WTC11 (cell line): Measurements from ENCODE around the gene UBE2H. TPM values are rescaled to one million over a fixed set of nuclear protein-coding genes. Genes with fewer than 3 reads are reported as not detected.
A peak's percentile ranks its signal among the peaks of the same experiment; 100 is the strongest.

Experiments used
- ATAC-seq: fragments of 200-7000 bp; cut with Tn5 transposase; 2 replicates; pipeline ENCODE4 v1.10.0; 2021; ENCODE audit warnings: mild to moderate bottlenecking, moderate library complexity
- CTCF ChIA-PET: fragments of 300-600 bp; sonication (Branson Sonifier 250); formaldehyde crosslinking; loops from one replicate; lab custom pipeline; 2021; ENCODE audit warnings: antibody characterized with exemption; lab: Charles Lee
- POLR2A ChIA-PET: fragments of 350-600 bp; sonication (Branson Sonifier 250); formaldehyde crosslinking; loops from one replicate; lab custom pipeline; 2021; ENCODE audit warnings: antibody characterized with exemption; lab: Charles Lee
- DNase-seq: peaks from one replicate; pipeline ENCODE4 v3.0.0; 2021; ENCODE audit warnings: low spot score
- H3K27ac Mint-ChIP-seq: 2 replicates; pipeline ENCODE4 v1.8.0; 2021; ENCODE audit warnings: mixed read lengths
- H3K27me3 Mint-ChIP-seq: 2 replicates; pipeline ENCODE4 v1.8.0; 2021; ENCODE audit warnings: low read depth, mild to moderate bottlenecking, moderate library complexity, mixed read lengths
- H3K36me3 Mint-ChIP-seq: 2 replicates; pipeline ENCODE4 v1.8.0; 2021; ENCODE audit warnings: mixed read lengths
- H3K4me1 Mint-ChIP-seq: 2 replicates; pipeline ENCODE4 v1.8.0; 2022; ENCODE audit warnings: mixed read lengths
- H3K4me3 Mint-ChIP-seq: 2 replicates; pipeline ENCODE4 v1.8.0; 2021; ENCODE audit warnings: mild to moderate bottlenecking, moderate library complexity, mixed read lengths
- H3K9me3 Mint-ChIP-seq: 2 replicates; pipeline ENCODE4 v1.8.0; 2021; ENCODE audit warnings: mixed read lengths
- ETV6 ChIP-seq: sonication (generic); formaldehyde crosslinking; IDR thresholded peaks from 2 replicates; pipeline ENCODE4 v1.8.1; 2022; ENCODE audit warnings: mild to moderate bottlenecking, missing genetic modification reagents
- FOXK1 ChIP-seq: sonication (generic); formaldehyde crosslinking; IDR thresholded peaks from 2 replicates; pipeline ENCODE4 v1.8.0; 2022; ENCODE audit warnings: mild to moderate bottlenecking, moderate library complexity, missing genetic modification reagents
- FOXP4 ChIP-seq: sonication (generic); formaldehyde crosslinking; IDR thresholded peaks from 2 replicates; pipeline ENCODE4 v1.8.0; 2022; ENCODE audit warnings: mild to moderate bottlenecking, missing genetic modification reagents
- IRF1 ChIP-seq: sonication (generic); formaldehyde crosslinking; IDR thresholded peaks from 2 replicates; pipeline ENCODE4 v1.8.0; 2023; ENCODE audit warnings: missing genetic modification reagents
- NFATC4 ChIP-seq: fragments of 250-450 bp; sonication (Bioruptor Pico); IDR thresholded peaks from 2 replicates; pipeline ENCODE4 v1.9.0; 2021; ENCODE audit warnings: mild to moderate bottlenecking
- NR2C2 ChIP-seq: sonication (generic); formaldehyde crosslinking; IDR thresholded peaks from 2 replicates; pipeline ENCODE4 v1.8.0; 2022; ENCODE audit warnings: mild to moderate bottlenecking, missing genetic modification reagents
- OVOL2 ChIP-seq: fragments of 250-450 bp; sonication (Bioruptor Pico); IDR thresholded peaks from 2 replicates; pipeline ENCODE4 v1.9.0; 2021; ENCODE audit warnings: mild to moderate bottlenecking, borderline replicate concordance
- PRRX2 ChIP-seq: fragments of 250-450 bp; sonication (Bioruptor Pico); IDR thresholded peaks from 2 replicates; pipeline ENCODE4 v1.8.0; 2021; ENCODE audit warnings: mild to moderate bottlenecking
- TEAD1 ChIP-seq: sonication (generic); formaldehyde crosslinking; IDR thresholded peaks from 2 replicates; pipeline ENCODE4 v1.8.0; 2022; ENCODE audit warnings: mild to moderate bottlenecking, missing genetic modification reagents
- ZBTB21 ChIP-seq: sonication (generic); formaldehyde crosslinking; IDR thresholded peaks from 2 replicates; pipeline ENCODE4 v1.8.1; 2023; ENCODE audit warnings: mild to moderate bottlenecking, missing genetic modification reagents, borderline replicate concordance
- total RNA-seq: library from RNA; stranded (reverse); gene quantifications from 3 replicates; pipeline ENCODE4 v1.2.3, GENCODE V29; 2021
- TF ChIP-seq, protein P1 (sequence below): sonication (generic); formaldehyde crosslinking; conservative IDR thresholded peaks from 2 replicates; pipeline ENCODE4 v1.8.1; 2023; ENCODE audit warnings: mild to moderate bottlenecking, low read depth, missing genetic modification reagents, moderate library complexity
- TF ChIP-seq, protein P2 (sequence below): fragments of 250-450 bp; sonication (Bioruptor Pico); IDR thresholded peaks from 2 replicates; pipeline ENCODE4 v1.8.0; 2021; ENCODE audit warnings: mild to moderate bottlenecking
- TF ChIP-seq, protein P3 (sequence below): sonication (generic); formaldehyde crosslinking; IDR thresholded peaks from 2 replicates; pipeline ENCODE4 v1.8.1; 2022; ENCODE audit warnings: low read depth, mild to moderate bottlenecking, moderate library complexity, missing genetic modification reagents, borderline replicate concordance
- TF ChIP-seq, protein P4 (sequence below): sonication (generic); formaldehyde crosslinking; IDR thresholded peaks from 2 replicates; pipeline ENCODE4 v1.8.1; 2023; ENCODE audit warnings: mild to moderate bottlenecking, missing genetic modification reagents, moderate library complexity
- TF ChIP-seq, protein P5 (sequence below): fragments of 250-450 bp; sonication (Bioruptor Pico); IDR thresholded peaks from 2 replicates; pipeline ENCODE4 v1.9.0; 2021; ENCODE audit warnings: mild to moderate bottlenecking, borderline replicate concordance
- TF ChIP-seq, protein P6 (sequence below): sonication (generic); formaldehyde crosslinking; IDR thresholded peaks from 2 replicates; pipeline ENCODE4 v1.8.0; 2023; ENCODE audit warnings: missing genetic modification reagents, mild to moderate bottlenecking, borderline replicate concordance
- TF ChIP-seq, protein P7 (sequence below): fragments of 250-450 bp; sonication (Bioruptor Pico); IDR thresholded peaks from 2 replicates; pipeline ENCODE4 v1.9.0; 2021; ENCODE audit warnings: mild to moderate bottlenecking

UBE2H gene
- total RNA-seq, 1 experiment from 2014 or later, result 55.0 TPM

DNA sequence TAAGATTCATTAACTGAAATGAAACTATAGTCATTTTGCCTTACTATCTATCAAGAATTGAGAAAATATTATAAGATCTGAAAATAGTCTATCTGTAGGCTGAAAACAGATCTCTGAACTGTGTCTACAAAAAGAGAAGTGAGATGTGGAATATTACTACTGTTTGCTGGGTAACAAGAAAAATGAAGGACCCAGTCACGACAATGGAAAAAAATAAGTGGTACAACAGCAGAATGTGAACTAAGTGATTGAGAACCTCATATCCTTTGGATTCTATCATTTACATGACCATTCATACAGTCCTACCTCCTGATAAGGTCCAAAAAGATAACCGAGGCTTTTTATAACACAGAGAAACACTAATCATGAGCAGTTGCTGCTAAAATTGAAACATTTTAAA lies 94.3 kb downstream of the UBE2H start:
- Mint-ChIP-seq H3K4me3 (no peak overlapping the region), H3K27ac (no peak overlapping the region; the same call in 1 of the 2 replicates), H3K27me3 (no peaks in the 10 kb centered on the region), H3K9me3 (no peaks in the 10 kb centered on the region), H3K36me3 (0 out of 2 replicates have a peak, but pooled peaks cover 3% of the 10 kb centered on the region), H3K4me1 (peaks cover 72% of the 10 kb centered on the region)
- DNase-seq (no peak), ATAC-seq (no peak)
- POLR2A ChIA-PET, result no interaction called here
- TF ChIP-seq, protein P1, sequence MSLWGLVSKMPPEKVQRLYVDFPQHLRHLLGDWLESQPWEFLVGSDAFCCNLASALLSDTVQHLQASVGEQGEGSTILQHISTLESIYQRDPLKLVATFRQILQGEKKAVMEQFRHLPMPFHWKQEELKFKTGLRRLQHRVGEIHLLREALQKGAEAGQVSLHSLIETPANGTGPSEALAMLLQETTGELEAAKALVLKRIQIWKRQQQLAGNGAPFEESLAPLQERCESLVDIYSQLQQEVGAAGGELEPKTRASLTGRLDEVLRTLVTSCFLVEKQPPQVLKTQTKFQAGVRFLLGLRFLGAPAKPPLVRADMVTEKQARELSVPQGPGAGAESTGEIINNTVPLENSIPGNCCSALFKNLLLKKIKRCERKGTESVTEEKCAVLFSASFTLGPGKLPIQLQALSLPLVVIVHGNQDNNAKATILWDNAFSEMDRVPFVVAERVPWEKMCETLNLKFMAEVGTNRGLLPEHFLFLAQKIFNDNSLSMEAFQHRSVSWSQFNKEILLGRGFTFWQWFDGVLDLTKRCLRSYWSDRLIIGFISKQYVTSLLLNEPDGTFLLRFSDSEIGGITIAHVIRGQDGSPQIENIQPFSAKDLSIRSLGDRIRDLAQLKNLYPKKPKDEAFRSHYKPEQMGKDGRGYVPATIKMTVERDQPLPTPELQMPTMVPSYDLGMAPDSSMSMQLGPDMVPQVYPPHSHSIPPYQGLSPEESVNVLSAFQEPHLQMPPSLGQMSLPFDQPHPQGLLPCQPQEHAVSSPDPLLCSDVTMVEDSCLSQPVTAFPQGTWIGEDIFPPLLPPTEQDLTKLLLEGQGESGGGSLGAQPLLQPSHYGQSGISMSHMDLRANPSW, result no peak
- TF ChIP-seq OVOL2 (CRISPR knock-in tag), result no peak
- TF ChIP-seq ZBTB21 (CRISPR knock-in tag), result no peak
- no peak for TF ChIP-seq FOXP4 (CRISPR knock-in tag)
- no peak for TF ChIP-seq TEAD1
- TF ChIP-seq ETV6, result no peak
- TF ChIP-seq, protein P2, sequence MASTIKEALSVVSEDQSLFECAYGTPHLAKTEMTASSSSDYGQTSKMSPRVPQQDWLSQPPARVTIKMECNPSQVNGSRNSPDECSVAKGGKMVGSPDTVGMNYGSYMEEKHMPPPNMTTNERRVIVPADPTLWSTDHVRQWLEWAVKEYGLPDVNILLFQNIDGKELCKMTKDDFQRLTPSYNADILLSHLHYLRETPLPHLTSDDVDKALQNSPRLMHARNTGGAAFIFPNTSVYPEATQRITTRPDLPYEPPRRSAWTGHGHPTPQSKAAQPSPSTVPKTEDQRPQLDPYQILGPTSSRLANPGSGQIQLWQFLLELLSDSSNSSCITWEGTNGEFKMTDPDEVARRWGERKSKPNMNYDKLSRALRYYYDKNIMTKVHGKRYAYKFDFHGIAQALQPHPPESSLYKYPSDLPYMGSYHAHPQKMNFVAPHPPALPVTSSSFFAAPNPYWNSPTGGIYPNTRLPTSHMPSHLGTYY (CRISPR knock-in tag), result no peak
- TF ChIP-seq, protein P3, sequence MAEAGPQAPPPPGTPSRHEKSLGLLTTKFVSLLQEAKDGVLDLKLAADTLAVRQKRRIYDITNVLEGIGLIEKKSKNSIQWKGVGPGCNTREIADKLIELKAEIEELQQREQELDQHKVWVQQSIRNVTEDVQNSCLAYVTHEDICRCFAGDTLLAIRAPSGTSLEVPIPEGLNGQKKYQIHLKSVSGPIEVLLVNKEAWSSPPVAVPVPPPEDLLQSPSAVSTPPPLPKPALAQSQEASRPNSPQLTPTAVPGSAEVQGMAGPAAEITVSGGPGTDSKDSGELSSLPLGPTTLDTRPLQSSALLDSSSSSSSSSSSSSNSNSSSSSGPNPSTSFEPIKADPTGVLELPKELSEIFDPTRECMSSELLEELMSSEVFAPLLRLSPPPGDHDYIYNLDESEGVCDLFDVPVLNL (CRISPR knock-in tag), result no peak
- no peak for TF ChIP-seq IRF1 (CRISPR knock-in tag)
- TF ChIP-seq PRRX2, result no peak
- TF ChIP-seq FOXK1 (CRISPR knock-in tag), result no peak
- TF ChIP-seq, protein P4, sequence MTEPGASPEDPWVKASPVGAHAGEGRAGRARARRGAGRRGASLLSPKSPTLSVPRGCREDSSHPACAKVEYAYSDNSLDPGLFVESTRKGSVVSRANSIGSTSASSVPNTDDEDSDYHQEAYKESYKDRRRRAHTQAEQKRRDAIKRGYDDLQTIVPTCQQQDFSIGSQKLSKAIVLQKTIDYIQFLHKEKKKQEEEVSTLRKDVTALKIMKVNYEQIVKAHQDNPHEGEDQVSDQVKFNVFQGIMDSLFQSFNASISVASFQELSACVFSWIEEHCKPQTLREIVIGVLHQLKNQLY (CRISPR knock-in tag), result no peak
- CTCF ChIA-PET, result no interaction called here

DNA sequence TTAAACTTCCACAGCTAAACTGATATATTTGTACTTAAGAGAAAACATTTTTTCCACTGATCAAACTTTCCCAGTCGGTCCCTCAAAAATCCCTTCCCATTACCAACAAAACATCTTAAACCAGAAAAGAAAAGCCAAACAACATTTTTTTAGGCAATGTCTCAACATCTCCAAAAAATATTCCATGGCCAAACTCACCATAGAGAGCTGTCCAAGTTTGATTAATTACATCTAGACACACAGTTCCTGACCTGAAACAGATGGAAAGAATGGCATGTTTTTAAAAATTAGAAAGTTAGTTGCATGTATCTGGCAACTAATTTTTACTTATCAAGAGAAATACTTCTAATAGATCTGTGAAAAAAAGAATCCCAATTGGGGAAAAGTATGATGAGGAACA lies 95.4 kb downstream of the UBE2H start:
- H3K27me3 Mint-ChIP-seq, result no peaks in the 10 kb centered on the region
- no peak overlapping the region for H3K4me3 Mint-ChIP-seq
- ChIA-PET CTCF (interaction anchor here (2.4 kb wide), 1 partner anchor 27 kb away, joined by 6 read pairs; no protein-coding TSS in a partner anchor), POLR2A (interaction anchor here (0.6 kb wide), 1 partner anchor 61 kb away, joined by 3 read pairs; no protein-coding TSS in a partner anchor)
- peak overlapping the region; percentile 35 for H3K27ac Mint-ChIP-seq
- ATAC-seq (no peak), DNase-seq (no peak)
- peaks cover 72% of the 10 kb centered on the region for H3K4me1 Mint-ChIP-seq
- 0 out of 2 replicates have a peak, but pooled peaks cover 3% of the 10 kb centered on the region for H3K36me3 Mint-ChIP-seq
- no peaks in the 10 kb centered on the region for H3K9me3 Mint-ChIP-seq
- TF ChIP-seq, protein P5, sequence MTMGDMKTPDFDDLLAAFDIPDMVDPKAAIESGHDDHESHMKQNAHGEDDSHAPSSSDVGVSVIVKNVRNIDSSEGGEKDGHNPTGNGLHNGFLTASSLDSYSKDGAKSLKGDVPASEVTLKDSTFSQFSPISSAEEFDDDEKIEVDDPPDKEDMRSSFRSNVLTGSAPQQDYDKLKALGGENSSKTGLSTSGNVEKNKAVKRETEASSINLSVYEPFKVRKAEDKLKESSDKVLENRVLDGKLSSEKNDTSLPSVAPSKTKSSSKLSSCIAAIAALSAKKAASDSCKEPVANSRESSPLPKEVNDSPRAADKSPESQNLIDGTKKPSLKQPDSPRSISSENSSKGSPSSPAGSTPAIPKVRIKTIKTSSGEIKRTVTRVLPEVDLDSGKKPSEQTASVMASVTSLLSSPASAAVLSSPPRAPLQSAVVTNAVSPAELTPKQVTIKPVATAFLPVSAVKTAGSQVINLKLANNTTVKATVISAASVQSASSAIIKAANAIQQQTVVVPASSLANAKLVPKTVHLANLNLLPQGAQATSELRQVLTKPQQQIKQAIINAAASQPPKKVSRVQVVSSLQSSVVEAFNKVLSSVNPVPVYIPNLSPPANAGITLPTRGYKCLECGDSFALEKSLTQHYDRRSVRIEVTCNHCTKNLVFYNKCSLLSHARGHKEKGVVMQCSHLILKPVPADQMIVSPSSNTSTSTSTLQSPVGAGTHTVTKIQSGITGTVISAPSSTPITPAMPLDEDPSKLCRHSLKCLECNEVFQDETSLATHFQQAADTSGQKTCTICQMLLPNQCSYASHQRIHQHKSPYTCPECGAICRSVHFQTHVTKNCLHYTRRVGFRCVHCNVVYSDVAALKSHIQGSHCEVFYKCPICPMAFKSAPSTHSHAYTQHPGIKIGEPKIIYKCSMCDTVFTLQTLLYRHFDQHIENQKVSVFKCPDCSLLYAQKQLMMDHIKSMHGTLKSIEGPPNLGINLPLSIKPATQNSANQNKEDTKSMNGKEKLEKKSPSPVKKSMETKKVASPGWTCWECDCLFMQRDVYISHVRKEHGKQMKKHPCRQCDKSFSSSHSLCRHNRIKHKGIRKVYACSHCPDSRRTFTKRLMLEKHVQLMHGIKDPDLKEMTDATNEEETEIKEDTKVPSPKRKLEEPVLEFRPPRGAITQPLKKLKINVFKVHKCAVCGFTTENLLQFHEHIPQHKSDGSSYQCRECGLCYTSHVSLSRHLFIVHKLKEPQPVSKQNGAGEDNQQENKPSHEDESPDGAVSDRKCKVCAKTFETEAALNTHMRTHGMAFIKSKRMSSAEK (CRISPR knock-in tag), result no peak
- TF ChIP-seq NFATC4 (CRISPR knock-in tag), result no peak
- TF ChIP-seq, protein P6, sequence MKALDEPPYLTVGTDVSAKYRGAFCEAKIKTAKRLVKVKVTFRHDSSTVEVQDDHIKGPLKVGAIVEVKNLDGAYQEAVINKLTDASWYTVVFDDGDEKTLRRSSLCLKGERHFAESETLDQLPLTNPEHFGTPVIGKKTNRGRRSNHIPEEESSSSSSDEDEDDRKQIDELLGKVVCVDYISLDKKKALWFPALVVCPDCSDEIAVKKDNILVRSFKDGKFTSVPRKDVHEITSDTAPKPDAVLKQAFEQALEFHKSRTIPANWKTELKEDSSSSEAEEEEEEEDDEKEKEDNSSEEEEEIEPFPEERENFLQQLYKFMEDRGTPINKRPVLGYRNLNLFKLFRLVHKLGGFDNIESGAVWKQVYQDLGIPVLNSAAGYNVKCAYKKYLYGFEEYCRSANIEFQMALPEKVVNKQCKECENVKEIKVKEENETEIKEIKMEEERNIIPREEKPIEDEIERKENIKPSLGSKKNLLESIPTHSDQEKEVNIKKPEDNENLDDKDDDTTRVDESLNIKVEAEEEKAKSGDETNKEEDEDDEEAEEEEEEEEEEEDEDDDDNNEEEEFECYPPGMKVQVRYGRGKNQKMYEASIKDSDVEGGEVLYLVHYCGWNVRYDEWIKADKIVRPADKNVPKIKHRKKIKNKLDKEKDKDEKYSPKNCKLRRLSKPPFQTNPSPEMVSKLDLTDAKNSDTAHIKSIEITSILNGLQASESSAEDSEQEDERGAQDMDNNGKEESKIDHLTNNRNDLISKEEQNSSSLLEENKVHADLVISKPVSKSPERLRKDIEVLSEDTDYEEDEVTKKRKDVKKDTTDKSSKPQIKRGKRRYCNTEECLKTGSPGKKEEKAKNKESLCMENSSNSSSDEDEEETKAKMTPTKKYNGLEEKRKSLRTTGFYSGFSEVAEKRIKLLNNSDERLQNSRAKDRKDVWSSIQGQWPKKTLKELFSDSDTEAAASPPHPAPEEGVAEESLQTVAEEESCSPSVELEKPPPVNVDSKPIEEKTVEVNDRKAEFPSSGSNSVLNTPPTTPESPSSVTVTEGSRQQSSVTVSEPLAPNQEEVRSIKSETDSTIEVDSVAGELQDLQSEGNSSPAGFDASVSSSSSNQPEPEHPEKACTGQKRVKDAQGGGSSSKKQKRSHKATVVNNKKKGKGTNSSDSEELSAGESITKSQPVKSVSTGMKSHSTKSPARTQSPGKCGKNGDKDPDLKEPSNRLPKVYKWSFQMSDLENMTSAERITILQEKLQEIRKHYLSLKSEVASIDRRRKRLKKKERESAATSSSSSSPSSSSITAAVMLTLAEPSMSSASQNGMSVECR (CRISPR knock-in tag), result no peak
- no peak for TF ChIP-seq NR2C2
- TF ChIP-seq, protein P7, sequence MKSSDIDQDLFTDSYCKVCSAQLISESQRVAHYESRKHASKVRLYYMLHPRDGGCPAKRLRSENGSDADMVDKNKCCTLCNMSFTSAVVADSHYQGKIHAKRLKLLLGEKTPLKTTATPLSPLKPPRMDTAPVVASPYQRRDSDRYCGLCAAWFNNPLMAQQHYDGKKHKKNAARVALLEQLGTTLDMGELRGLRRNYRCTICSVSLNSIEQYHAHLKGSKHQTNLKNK (CRISPR knock-in tag), result no peak
